GM21423 (cell line): ENCODE measurements around the gene OTOGL.
A peak's percentile ranks its signal among the peaks of the same experiment; 100 is the strongest.
"Not testable (repeated sequence)": the region's sequence is repeated elsewhere in the genome, so short reads cannot be mapped to it uniquely, and the experiment has no call there.

ENCODE experiments used
- ATAC-seq: cut with Tn5 transposase; IDR thresholded peaks from one replicate; pipeline ENCODE4 v1.9.1; 2021; ENCODE audit warnings: mild to moderate bottlenecking, moderate library complexity; ENCODE audit not compliant: unreplicated experiment

OTOGL gene

DNA sequence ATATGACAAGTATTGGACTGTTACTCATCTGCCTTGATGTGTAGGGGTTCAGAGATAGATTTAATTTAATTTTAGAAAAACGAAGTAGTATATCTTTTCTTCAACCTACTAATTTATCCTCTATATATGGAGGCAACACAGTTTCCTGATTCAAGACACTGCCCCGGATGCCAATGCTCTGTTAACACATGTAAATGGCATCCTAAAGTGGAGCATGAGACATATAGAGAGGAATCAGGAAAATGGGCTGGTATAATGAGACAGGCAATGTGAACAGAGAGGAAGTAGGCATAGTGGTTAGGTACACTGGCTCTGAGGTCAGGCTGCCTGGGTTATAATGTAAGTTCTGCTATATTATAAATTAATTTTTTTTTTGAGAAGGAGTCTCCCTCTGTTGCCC is 85.6 kb downstream of the OTOGL start:
- no peak for ATAC-seq

DNA sequence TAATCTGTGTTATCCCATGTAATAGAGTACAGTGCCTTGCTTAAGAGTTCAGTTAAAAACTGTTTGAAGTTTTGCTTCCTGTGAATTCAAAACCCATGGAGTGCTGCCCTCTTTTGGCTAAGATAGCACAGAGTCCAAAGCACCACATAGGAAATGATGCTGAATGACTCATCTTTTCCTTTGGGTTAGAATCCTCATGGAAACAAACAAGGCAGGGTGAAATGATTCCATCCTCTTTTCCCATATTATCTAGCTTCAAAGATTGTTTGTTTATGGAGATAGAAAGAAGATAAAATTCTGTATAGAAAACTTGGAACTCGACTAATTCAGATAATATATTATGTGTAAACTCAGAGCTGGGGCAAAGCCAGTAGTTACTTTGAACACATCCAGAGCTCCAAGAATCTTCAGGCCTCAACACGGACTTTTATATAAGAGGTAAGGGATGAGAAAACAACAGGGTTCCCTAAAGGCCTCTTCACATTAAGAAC is 87.4 kb downstream of the OTOGL start:
- peak; percentile 56 for ATAC-seq

GRCh38 chr12:80187660-80188090 is 88.3 kb downstream of the OTOGL start:
- no peak for ATAC-seq

GRCh38 chr12:80188576-80188975 is 89.2 kb downstream of the OTOGL start:
- no peak for ATAC-seq

DNA sequence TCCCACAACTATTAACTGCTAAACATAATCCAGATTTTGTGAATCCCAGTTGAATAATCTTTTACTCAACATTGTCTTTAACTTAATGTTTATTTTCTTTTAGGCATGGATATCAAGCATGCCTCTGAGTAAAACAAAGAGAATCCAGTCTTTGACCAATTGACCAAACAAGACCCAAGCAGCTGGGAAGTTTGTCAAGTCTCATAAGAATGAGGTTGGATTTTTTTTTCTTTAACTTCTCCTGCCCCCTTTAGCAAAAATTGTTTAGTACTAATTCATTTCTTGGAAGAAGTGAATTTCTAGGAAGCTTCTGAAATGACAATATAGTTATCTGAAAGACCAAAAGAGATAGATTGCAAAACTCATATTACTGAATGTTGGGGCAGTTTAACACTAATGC is 89.9 kb downstream of the OTOGL start:
- no peak for ATAC-seq

DNA sequence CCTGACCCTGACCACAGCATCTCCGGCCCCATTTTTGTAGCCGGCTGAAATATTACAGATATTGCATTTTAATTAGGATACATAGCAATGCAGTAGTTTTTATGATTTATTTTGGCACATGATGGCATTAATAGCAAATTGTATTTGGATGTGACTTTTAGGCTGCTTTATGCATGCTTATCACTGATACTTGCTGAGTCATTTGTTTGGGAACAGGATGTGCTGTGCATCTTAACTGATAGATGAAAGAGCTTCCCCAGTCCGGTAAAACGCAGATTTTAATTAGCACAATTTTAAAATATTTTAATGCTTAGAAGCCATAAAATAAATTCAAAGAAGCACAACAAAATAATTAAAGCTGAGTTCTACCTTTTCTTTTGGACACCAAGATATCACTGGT is 90.7 kb downstream of the OTOGL start:
- no peak for ATAC-seq

DNA sequence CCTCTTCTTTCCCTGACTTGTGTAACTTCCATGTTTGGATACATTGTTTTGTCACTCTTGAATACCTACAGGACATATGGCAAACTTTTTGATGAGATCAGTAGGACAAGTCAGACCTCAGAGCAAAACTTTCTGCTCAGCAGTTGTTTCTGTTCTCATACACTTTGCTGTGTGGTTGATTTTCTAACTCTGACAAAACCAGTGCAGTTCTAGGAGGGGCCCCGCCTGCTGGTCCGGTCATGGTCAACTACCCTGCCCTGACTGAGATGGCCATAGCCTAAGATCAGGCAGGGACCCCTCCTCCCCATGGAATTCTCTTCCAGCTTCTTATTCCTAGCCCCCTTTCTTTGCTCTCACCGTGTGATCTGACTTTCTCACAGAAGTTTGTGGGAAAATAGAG is 92.8 kb downstream of the OTOGL start:
- no peak for ATAC-seq

DNA sequence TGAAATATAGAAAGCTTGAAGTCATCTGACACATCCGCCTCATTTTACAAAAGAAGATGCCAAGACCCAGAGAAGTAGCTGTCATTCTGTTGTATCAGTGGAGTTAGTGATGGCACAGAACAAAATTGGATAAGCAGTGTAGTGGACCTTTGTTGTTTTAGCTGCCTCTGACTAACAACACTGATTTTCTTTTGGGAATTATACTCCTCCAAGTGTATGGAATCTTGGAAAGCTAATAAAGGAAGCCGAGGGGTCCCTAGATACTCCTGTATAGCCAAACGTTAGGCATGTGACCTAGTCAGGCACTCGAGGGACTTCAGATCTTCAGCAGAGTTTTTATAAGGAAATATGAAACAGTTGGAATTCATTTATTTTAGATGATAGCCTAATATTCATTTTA is 94.5 kb downstream of the OTOGL start:
- no peak for ATAC-seq

- ATAC-seq, result no peak
These were observed 95.9 kb downstream of the OTOGL start for GRCh38 chr12:80195074-80195726.

- ATAC-seq, result no peak
These were observed 96.4 kb downstream of the OTOGL start for GRCh38 chr12:80195737-80196136.

DNA sequence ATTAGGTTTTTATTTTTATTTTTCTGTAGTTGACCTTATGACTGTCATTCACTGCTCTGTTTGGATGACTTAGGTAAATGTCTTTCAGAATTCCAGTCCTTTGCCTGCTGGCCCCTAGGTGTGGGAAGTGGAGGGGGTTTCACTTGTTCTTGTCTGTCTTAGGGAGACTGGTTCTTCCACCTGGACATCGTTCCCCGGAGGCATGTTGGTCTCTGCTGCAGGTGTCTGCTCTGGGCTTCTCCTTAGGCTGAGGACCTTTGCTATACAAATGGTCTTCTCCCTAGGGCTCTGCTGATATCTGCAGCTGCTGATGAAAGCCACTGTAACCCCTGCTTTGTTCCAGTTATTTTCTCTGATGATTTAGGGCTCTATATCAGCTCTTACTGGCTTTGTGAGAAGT is 97.1 kb downstream of the OTOGL start:
- no peak for ATAC-seq

DNA sequence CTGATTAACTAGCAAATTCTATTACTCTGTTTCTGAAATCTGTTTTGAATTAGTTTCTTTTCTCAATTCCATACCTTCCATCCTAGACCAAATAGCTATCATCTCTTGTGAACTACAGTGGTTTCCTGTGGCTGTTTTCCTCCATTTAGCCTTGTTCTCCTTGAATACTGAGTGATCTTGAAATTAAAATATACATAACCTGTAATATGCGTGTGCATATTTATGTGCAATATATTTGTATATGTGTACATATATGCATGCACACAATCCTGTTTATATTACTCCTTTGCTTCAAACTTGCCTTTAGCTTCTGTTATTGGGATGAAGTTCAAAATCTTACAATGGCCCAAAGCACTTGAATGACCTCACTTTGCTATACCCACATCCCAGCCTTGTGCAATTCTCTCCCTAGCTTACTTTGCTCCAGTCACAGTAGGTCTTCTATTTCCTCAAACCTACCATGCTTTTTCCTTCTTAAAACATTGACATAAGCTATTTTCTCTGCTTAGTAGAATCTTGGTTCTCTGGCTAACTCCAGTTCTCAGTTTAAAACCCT is 99.5 kb downstream of the OTOGL start:
- no peak for ATAC-seq

DNA sequence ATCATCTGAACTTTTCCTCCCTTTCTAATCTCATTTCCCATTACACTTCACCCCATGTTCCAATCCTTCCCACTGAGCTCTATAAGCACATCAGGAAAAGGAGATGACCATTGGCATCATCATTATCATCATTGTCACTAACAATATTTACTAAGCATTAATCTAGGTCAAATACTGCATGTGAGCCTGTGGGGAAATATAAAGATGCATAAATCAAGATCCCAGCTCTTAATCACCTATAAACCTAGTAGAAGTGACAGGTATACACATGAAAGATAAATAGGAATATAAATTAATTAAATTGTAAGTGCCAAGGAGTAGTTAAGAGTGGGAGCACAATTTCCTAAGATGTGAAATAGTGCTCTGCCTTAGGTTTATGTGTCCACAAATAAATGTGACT is 100.6 kb downstream of the OTOGL start:
- ATAC-seq, result no peak

DNA sequence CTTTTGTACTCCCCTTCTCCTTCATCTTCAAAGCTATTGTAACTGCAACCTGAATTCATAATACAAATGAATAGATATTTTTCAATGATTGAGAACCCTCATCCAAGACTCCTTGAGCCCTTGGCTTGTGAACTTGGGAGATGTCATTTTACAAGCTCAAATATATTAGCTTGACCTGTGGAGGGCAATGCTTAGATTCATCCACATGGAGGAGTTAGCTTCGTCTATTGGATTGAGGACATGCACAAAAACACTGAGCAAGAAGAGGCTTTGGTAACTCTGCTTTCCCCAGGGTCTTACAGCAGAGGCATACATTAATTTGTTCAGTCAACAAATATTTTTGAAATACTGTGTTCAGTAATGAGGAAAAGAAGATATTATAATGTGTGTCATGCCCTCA is 101.1 kb downstream of the OTOGL start:
- no peak for ATAC-seq

GRCh38 chr12:80201908-80202307 is 102.6 kb downstream of the OTOGL start:
- ATAC-seq, result no peak

DNA sequence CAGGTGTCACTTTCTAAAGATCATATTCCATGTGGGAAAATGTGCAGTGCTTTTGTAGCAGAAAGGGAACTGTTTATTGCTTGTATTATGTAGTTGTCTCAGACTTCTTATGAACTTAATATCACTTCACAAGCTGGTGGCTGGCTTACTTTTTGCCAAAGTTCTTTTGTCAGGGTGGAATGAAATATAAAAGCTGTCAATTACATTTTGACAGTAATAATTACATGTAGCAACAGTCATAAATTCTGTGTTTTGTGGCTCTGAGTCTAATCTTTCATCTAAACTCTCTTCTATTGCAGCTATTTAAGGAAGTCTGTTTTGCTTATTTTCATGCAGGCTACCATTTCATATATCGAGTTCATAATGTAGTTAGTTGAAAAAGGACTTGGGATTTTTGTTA is 106.6 kb downstream of the OTOGL start:
- ATAC-seq, result no peak

DNA sequence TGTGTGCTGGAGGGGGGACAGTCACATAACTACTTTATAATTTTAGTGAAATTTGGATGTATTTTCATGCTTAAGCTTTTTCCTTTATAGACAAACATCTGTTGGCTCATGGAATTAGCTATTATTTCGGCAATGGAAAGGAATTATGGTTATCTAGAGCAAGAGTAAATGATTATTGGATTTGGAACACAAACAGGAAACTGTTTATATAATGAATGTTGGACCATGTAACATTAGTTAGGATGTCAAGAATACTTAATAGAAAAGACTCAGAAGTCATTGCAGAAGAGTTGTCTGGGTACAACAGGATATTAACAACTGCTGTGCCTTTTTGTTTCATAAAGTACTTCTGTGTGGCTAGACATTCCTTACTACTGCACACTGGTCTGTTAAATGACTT is 108.7 kb downstream of the OTOGL start:
- ATAC-seq, result no peak

GRCh38 chr12:80211671-80212070 is 112.3 kb downstream of the OTOGL start:
- no peak for ATAC-seq

- no peak for ATAC-seq
These were observed 113.8 kb downstream of the OTOGL start for GRCh38 chr12:80212938-80213645.

- ATAC-seq, result no peak
These were observed 114.5 kb downstream of the OTOGL start for GRCh38 chr12:80213871-80214270.

DNA sequence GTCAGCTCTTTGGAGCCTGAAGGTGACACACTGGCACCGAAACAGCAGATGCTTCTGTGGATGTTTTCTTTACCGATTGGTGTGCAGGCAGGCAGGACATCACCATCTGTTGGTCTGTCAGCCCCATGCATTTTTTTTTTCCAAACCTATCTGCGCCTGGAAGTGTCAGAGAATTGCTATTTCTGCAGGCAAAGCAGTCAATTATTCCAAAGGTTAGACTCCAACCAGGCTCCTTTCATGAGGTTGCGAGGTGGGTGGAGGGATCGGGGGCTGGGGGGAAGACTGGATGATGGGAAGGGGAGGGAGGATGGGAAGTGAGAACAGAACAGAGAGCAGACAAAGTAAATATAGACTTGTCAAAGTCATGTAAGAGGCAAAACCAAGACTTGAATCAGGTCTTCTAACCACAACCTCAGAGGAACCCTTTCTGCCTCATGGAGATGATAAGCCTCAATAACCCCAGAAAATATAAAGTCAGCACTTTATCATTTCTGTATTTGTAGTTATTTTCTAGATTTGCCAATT is 117.7 kb downstream of the OTOGL start:
- ATAC-seq, result no peak

- ATAC-seq, result not testable (repeated sequence)
These were observed 119.6 kb downstream of the OTOGL start for GRCh38 chr12:80218925-80219324.
